ENCODE measurements around the gene KCTD18. TPM values are rescaled to one million over a fixed set of nuclear protein-coding genes. Genes with fewer than 3 reads are reported as not detected.

Gene KCTD18
- polyA plus RNA-seq, 1 donor (not counting 4 experiments of a cell fraction or from before 2014, with no cell fraction given), result 10.9 TPM

GRCh38 chr2:200456567-200456966, 53.3 kb downstream of the KCTD18 start:
- H3K4me2 ChIP-seq (ENCODE audit: control insufficient read depth, extremely low read depth, insufficient read depth, low read depth, low read length), result no peak overlapping the region
- H4K20me1 ChIP-seq (ENCODE audit: control insufficient read depth, extremely low read depth, insufficient read depth, low read length), result no peaks in the 10 kb centered on the region
- TF ChIP-seq CTCF (optimal IDR thresholded peaks at IDR 0.05 in 1 of 3, IDR thresholded peaks at IDR 0.05 in 1 of 3, conservative IDR thresholded peaks at IDR 0.05 in 1 of 3; ENCODE audit: extremely low read depth in 1 of 3, insufficient read depth in 2 of 3, low read length in 3 of 3) (no peak), EZH2 (IDR thresholded peaks at IDR 0.05; ENCODE audit: low read length) (no peak)
- DNase-seq (ENCODE audit: low read depth, low spot score) (no peak), FAIRE-seq (no peak)
- dilution Hi-C loops (cut with MboI; ENCODE audit: extremely low pct_ligation_motif_present, low sequenced_read_pairs), result no loop called here
- H3K4me3 ChIP-seq (ENCODE audit: control insufficient read depth in 2 of 3, extremely low read depth in 1 of 3, insufficient read depth in 2 of 3, low read depth in 1 of 3, low read length in 3 of 3), result no peak overlapping the region
- H3K36me3 ChIP-seq (ENCODE audit: control insufficient read depth in 2 of 2, extremely low read depth in 1 of 2, insufficient read depth in 2 of 2, low read length in 2 of 2), result peaks cover 3 to 5% of the 10 kb centered on the region in 2 experiments
- H2AFZ ChIP-seq (ENCODE audit: control insufficient read depth, low read length), result no peak overlapping the region
- peaks cover 3% of the 10 kb centered on the region for H3K4me1 ChIP-seq (ENCODE audit: control insufficient read depth, extremely low read depth, insufficient read depth, low read length)
- no peaks in the 10 kb centered on the region for H3K9me1 ChIP-seq (ENCODE audit: control insufficient read depth, extremely low read depth, insufficient read depth, low read length)
- H3K27me3 ChIP-seq (ENCODE audit: control insufficient read depth, extremely low read depth, insufficient read depth, low read length), result no peaks in the 10 kb centered on the region
- no peak overlapping the region for H3K9ac ChIP-seq (ENCODE audit: control insufficient read depth, extremely low read depth, insufficient read depth, low read length)
- H3K9me3 ChIP-seq (ENCODE audit: control insufficient read depth, low read depth, low read length), result no peaks in the 10 kb centered on the region
- H3K27ac ChIP-seq (ENCODE audit: control insufficient read depth, insufficient read depth, low read length), result no peak overlapping the region
- no peaks in the 10 kb centered on the region for H3K79me2 ChIP-seq (ENCODE audit: control insufficient read depth, insufficient read depth, low read length)

DNA sequence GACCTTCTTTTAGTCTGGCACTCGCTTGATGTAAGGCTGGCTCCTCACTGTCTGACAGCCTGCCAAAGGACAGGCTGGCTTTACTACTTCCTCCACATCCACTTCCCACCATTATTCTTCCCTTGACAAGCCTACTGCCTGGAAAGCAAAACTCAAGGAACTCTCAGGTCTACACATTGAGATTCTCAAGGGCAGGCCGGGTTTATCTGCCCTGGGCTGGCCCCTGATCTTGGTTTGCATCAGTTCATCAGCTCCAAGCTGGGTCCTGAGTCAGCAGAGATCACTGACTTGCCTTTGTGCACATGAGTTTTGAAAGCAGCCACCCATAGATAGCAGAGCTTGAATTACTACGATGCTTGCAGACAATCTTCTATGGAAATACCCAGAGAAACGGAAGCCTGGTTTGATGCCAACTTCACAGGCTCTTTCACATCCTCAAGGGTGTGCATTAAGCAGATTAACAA, 53.9 kb downstream of the KCTD18 start:
- Histone ChIP-seq H4K20me1 (ENCODE audit: control insufficient read depth, extremely low read depth, insufficient read depth, low read length) (no peaks in the 10 kb centered on the region), H3K9me3 (ENCODE audit: control insufficient read depth, low read depth, low read length) (no peaks in the 10 kb centered on the region), H3K36me3 (ENCODE audit: control insufficient read depth in 2 of 2, extremely low read depth in 1 of 2, insufficient read depth in 2 of 2, low read length in 2 of 2) (peaks cover 2 to 5% of the 10 kb centered on the region in 2 experiments), H3K27me3 (ENCODE audit: control insufficient read depth, extremely low read depth, insufficient read depth, low read length) (no peaks in the 10 kb centered on the region), H3K27ac (ENCODE audit: control insufficient read depth, insufficient read depth, low read length) (no peak overlapping the region), H3K9ac (ENCODE audit: control insufficient read depth, extremely low read depth, insufficient read depth, low read length) (no peak overlapping the region), H3K79me2 (ENCODE audit: control insufficient read depth, insufficient read depth, low read length) (no peaks in the 10 kb centered on the region), H3K4me2 (ENCODE audit: control insufficient read depth, extremely low read depth, insufficient read depth, low read depth, low read length) (no peak overlapping the region), H2AFZ (ENCODE audit: control insufficient read depth, low read length) (no peak overlapping the region), H3K4me3 (ENCODE audit: control insufficient read depth in 2 of 3, extremely low read depth in 1 of 3, insufficient read depth in 2 of 3, low read depth in 1 of 3, low read length in 3 of 3) (no peak overlapping the region), H3K4me1 (ENCODE audit: control insufficient read depth, extremely low read depth, insufficient read depth, low read length) (peaks cover 3% of the 10 kb centered on the region), H3K9me1 (ENCODE audit: control insufficient read depth, extremely low read depth, insufficient read depth, low read length) (no peaks in the 10 kb centered on the region)
- TF ChIP-seq EZH2 (IDR thresholded peaks at IDR 0.05; ENCODE audit: low read length) (no peak), CTCF (optimal IDR thresholded peaks at IDR 0.05 in 1 of 3, IDR thresholded peaks at IDR 0.05 in 1 of 3, conservative IDR thresholded peaks at IDR 0.05 in 1 of 3; ENCODE audit: extremely low read depth in 1 of 3, insufficient read depth in 2 of 3, low read length in 3 of 3) (no peak)
- FAIRE-seq (no peak), DNase-seq (ENCODE audit: low read depth, low spot score) (no peak)
- dilution Hi-C loops (cut with MboI; ENCODE audit: extremely low pct_ligation_motif_present, low sequenced_read_pairs), result no loop called here

Measured in keratinocyte (primary cell).